Naive thymus-derived CD4-positive, alpha-beta T cell (primary cell): ENCODE data around the gene NCBP2L. TPM values are rescaled to one million over a fixed set of nuclear protein-coding genes. Genes with fewer than 3 reads are reported as not detected.
A peak's percentile ranks its signal among the peaks of the same experiment; 100 is the strongest.

Experiments used
- ATAC-seq: fragments of 150-1000 bp; cut with Tn5 transposase; 2 replicates; pipeline ENCODE4 v1.10.0; 2021; ENCODE audit warnings: mild to moderate bottlenecking, moderate library complexity
- CTCF ChIA-PET: fragments of 350-600 bp; sonication (Branson Sonifier 250); formaldehyde crosslinking; loops from one replicate; lab custom pipeline; 2021; ENCODE audit warnings: antibody characterized with exemption; lab: Charles Lee
- POLR2A ChIA-PET: fragments of 350-600 bp; sonication (Branson Sonifier 250); formaldehyde crosslinking; loops from one replicate; lab custom pipeline; 2021; ENCODE audit warnings: antibody characterized with exemption, inconsistent platforms; lab: Charles Lee
- DNase-seq, 9 donors: peaks; one replicate each; pipeline versions ENCODE4 v3.0.0 to v3.0.0-alpha.2; 2020 to 2022; ENCODE audit warnings: mixed read lengths in 1 of 9
- H3K27ac ChIP-seq: one replicate; pipeline ENCODE4 v1.7.0; 2013; ENCODE audit warnings: mild to moderate bottlenecking, low read depth, low read length, moderate library complexity
- H3K27me3 ChIP-seq, 2 donors: one replicate each; pipeline ENCODE4 v1.7.0; 2013; ENCODE audit warnings: low read length in 2 of 2, mild to moderate bottlenecking in 2 of 2, moderate library complexity in 2 of 2; ENCODE audit not compliant: control insufficient read depth in 2 of 2, insufficient read depth in 2 of 2
- H3K36me3 ChIP-seq, 3 experiments: 1 replicate in 2 of 3; 2 replicates in 1 of 3; pipeline ENCODE4 v1.7.0; 2013; ENCODE audit warnings: low read length in 3 of 3, mild to moderate bottlenecking in 3 of 3, moderate library complexity in 1 of 3; ENCODE audit not compliant: insufficient read depth in 3 of 3, control insufficient read depth in 2 of 3
- H3K4me1 ChIP-seq, 2 donors: one replicate each; pipeline ENCODE4 v1.7.0; 2013; ENCODE audit warnings: low read length in 2 of 2, mild to moderate bottlenecking in 2 of 2, moderate library complexity in 1 of 2; ENCODE audit not compliant: control insufficient read depth in 2 of 2, insufficient read depth in 2 of 2
- H3K4me3 ChIP-seq: 2 replicates; pipeline ENCODE4 v1.7.0; 2013; ENCODE audit warnings: mild to moderate bottlenecking, low read length
- H3K9me3 ChIP-seq, 3 experiments: 1 replicate in 2 of 3; 2 replicates in 1 of 3; pipeline ENCODE4 v1.7.0; 2013; ENCODE audit warnings: low read length in 3 of 3; ENCODE audit not compliant: control insufficient read depth in 2 of 3
- H3K27ac Mint-ChIP-seq, 9 donors: one replicate each; pipeline ENCODE4 v1.8.0; 2020 to 2022; ENCODE audit warnings: mixed read lengths in 9 of 9, mild to moderate bottlenecking in 8 of 9, moderate library complexity in 5 of 9, inconsistent platforms in 2 of 9
- H3K27me3 Mint-ChIP-seq, 5 donors: one replicate each; pipeline ENCODE4 v1.8.0; 2021 to 2022; ENCODE audit warnings: mixed read lengths in 5 of 5, mild to moderate bottlenecking in 1 of 5
- H3K36me3 Mint-ChIP-seq, 5 donors: one replicate each; pipeline ENCODE4 v1.8.0; 2020 to 2022; ENCODE audit warnings: mixed read lengths in 5 of 5, mild to moderate bottlenecking in 3 of 5, inconsistent platforms in 1 of 5
- H3K4me1 Mint-ChIP-seq, 7 donors: one replicate each; pipeline ENCODE4 v1.8.0; 2020 to 2022; ENCODE audit warnings: mixed read lengths in 7 of 7, mild to moderate bottlenecking in 3 of 7, inconsistent platforms in 1 of 7
- H3K4me3 Mint-ChIP-seq, 10 donors: one replicate each; pipeline ENCODE4 v1.8.0; 2020 to 2022; ENCODE audit warnings: mild to moderate bottlenecking in 10 of 10, mixed read lengths in 10 of 10, moderate library complexity in 6 of 10, inconsistent platforms in 2 of 10
- H3K9me3 Mint-ChIP-seq, 11 donors: one replicate each; pipeline ENCODE4 v1.8.0; 2020 to 2022; ENCODE audit warnings: mixed read lengths in 11 of 11, mild to moderate bottlenecking in 4 of 11, inconsistent platforms in 1 of 11, moderate library complexity in 1 of 11
- intact Hi-C, 2 donors: fragments of 100-400 bp; cut with micrococcal nuclease; formaldehyde crosslinking; loops; one replicate each; pipeline ENCODE4 v1.15.1; 2023
- polyA plus RNA-seq, 2 donors: library from polyadenylated mRNA; unstranded; fragments of 300-500 nt; fragmentation: Illumina TruSeq; gene quantifications; one replicate each; pipeline ENCODE4 v1.2.3, GENCODE V29; 2021
- total RNA-seq, 6 experiments: library from RNA in 5 of 6; stranded (reverse) in 5 of 6; gene quantifications; 1 replicate in 5 of 6; 2 replicates in 1 of 6; pipeline ENCODE4 v1.2.3 and lab custom pipeline; 2021 to 2026

NCBP2L gene
- total and polyA plus RNA-seq, 7 experiments from 2014 or later: 0.09 TPM; not detected in 6

DNA sequence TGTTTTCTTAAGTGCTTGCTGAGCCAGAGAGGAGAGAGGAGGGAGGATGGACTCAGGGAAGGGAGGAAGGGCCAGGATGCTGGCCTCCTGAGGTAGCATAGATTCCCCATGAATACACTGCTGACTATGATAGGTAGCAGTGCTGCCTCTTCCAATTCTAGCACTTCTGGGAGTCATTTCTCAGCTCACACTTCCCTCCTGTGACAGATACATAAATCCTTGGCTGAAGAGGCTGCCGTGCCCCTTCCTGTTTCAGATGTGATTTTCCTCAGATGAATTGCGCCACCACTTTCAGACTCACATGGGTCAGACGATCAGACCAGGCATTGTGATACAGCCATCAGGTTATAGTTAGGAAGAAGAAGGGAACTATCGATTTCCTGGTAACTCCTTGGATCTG lies 24.3 kb upstream of the NCBP2L start:
- peaks cover 0 to 35% (median 25%) of the 10 kb centered on the region in 7 donors for H3K4me1 Mint-ChIP-seq
- no peak overlapping the region for H3K27ac ChIP-seq
- H3K9me3 ChIP-seq: no peaks in the 10 kb centered on the region
- intact Hi-C loops: no loop called here
- H3K36me3 ChIP-seq: no peaks in the 10 kb centered on the region
- H3K4me3 ChIP-seq: no peak overlapping the region
- POLR2A ChIA-PET: interaction anchor here (1.1 kb wide), 1 partner anchor 22 kb away, joined by 3 read pairs; the partner anchor contains the start of gene TSC22D3
- DNase-seq: no peak
- no peak overlapping the region for H3K4me3 Mint-ChIP-seq
- CTCF ChIA-PET: interaction anchor here (0.6 kb wide), 1 partner anchor 80 kb away, joined by 3 read pairs; no protein-coding TSS in a partner anchor
- peaks cover 0 to 8% of the 10 kb centered on the region in 2 donors for H3K4me1 ChIP-seq
- no peak for ATAC-seq
- H3K27ac Mint-ChIP-seq: peak overlapping the region in 2 of 9 donors; percentile 36 to 59
- no peaks in the 10 kb centered on the region for H3K9me3 Mint-ChIP-seq
- no peaks in the 10 kb centered on the region for H3K36me3 Mint-ChIP-seq
- no peaks in the 10 kb centered on the region for H3K27me3 Mint-ChIP-seq
- no peaks in the 10 kb centered on the region for H3K27me3 ChIP-seq

DNA sequence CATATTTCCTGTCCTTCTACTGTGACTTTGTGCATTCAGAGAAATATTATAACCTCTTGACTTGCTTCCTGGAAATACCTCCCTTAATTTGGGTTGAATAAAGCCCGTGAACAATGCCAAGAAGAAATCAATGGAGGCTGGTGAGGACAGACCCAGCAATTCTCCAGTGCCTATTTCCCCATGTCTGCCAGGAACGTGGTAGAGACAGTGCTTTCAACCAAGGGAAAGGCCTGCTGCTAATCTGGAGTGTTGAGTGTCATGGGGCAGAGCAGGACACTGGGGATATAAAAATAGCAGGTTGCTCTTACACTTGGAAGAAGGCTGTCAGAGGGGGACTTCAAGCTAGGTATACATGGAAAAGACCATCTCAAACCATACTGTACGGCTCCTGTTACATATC lies 21.8 kb upstream of the NCBP2L start:
- Mint-ChIP-seq H3K27me3 (no peaks in the 10 kb centered on the region), H3K27ac (peak overlapping the region in 5 of 9 donors; percentile 19 to 75 (median 23)), H3K9me3 (no peaks in the 10 kb centered on the region), H3K36me3 (peaks cover 0 to 4% (median 0%) of the 10 kb centered on the region in 5 donors), H3K4me1 (peaks cover 0 to 38% (median 27%) of the 10 kb centered on the region in 7 donors), H3K4me3 (peak overlapping the region in 1 of 10 donors; percentile 37)
- ChIA-PET CTCF (no interaction called here), POLR2A (interaction anchor here (1.6 to 2.0 kb wide), 2 partner anchors 12 to 13 kb away, joined by 4 to 12 read pairs; no protein-coding TSS in a partner anchor)
- Histone ChIP-seq H3K27me3 (no peaks in the 10 kb centered on the region), H3K4me1 (peaks cover 0 to 8% of the 10 kb centered on the region in 2 donors), H3K27ac (no peak overlapping the region), H3K4me3 (no peak overlapping the region), H3K9me3 (no peaks in the 10 kb centered on the region), H3K36me3 (no peaks in the 10 kb centered on the region)
- intact Hi-C loops: no loop called here
- DNase-seq (no peak), ATAC-seq (no peak)

DNA sequence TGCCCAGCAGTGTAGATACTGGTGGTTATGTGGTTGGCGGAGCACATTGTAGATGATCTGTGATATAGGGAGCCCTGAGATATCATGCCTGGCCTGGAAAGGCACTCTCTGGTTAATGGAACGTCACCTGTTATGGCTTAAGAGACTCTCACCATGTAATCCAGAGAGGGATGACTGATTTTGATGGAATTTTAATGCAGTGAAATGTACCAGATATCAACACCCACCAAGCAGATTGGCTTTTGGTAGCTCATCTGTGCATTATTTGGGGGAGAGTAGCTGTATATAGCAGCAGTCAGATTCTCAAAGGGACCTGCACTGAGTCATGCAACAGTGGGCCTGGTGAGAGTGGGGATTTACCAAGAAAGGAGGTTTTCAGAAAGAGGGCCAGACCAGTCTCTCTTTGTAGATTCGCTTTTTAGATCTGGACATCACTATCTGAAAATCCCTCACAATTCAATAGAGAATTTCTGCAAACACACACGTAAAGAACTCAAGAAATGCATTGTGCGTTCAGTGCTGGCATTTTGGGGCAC lies 19.2 kb upstream of the NCBP2L start:
- no peaks in the 10 kb centered on the region for H3K27me3 ChIP-seq
- no peaks in the 10 kb centered on the region for H3K36me3 ChIP-seq
- intact Hi-C loops: no loop called here
- H3K4me1 Mint-ChIP-seq: peaks cover 0 to 32% (median 23%) of the 10 kb centered on the region in 7 donors
- ATAC-seq: no peak
- no peaks in the 10 kb centered on the region for H3K9me3 ChIP-seq
- CTCF ChIA-PET: interaction anchor here (1.3 kb wide), 1 partner anchor 86 kb away, joined by 3 read pairs; no protein-coding TSS in a partner anchor
- no peak for DNase-seq
- H3K27ac ChIP-seq: no peak overlapping the region
- H3K27ac Mint-ChIP-seq: no peak overlapping the region
- no peaks in the 10 kb centered on the region for H3K27me3 Mint-ChIP-seq
- H3K4me3 ChIP-seq: no peak overlapping the region
- H3K4me3 Mint-ChIP-seq: no peak overlapping the region
- peaks cover 0 to 7% (median 0%) of the 10 kb centered on the region in 5 donors for H3K36me3 Mint-ChIP-seq
- H3K9me3 Mint-ChIP-seq: no peaks in the 10 kb centered on the region
- POLR2A ChIA-PET: no interaction called here
- peaks cover 0 to 8% of the 10 kb centered on the region in 2 donors for H3K4me1 ChIP-seq

DNA sequence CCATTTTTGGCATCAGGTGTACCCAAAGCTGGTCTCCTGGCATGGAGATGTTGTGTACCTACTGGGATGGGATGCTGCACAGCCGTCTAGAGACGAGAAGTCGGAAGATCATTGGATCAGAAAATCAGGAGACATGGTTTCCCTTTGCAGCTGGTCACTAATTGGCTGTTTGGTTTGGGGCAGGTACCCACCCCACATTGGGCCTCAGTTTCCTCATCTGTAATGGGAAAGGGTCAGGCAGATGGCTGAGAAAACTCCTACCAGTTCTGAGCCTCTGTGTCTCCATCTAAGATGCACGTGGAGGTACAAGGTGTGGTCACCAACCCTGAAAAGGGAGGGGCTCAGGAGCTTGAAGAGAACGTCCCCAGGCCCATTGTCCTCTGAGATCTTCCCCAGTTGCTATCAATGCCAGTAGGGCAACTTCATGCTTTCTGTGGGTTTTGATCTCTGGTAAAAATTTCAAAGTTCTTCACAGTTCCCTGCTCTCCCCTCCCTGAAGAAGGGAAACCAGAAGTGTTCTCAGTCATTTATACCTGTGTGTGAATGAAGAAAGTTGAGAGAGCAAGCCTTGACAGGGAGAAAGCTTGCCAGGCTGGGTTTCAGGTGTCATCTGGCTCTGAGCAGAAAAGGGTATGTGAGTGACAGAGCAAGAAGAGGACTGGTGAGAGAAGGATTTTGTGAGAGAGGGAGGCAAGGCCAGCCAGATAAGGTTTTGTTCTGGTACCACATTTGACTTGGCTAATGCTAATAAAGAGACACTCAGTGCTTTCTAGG lies 17.0 kb upstream of the NCBP2L start:
- CTCF ChIA-PET: interaction anchor here (1.3 kb wide), 1 partner anchor 14 kb away, joined by 3 read pairs; the partner anchor contains the start of gene TSC22D3
- Mint-ChIP-seq H3K9me3 (no peaks in the 10 kb centered on the region), H3K4me1 (peaks cover 0 to 37% (median 18%) of the 10 kb centered on the region in 7 donors)

DNA sequence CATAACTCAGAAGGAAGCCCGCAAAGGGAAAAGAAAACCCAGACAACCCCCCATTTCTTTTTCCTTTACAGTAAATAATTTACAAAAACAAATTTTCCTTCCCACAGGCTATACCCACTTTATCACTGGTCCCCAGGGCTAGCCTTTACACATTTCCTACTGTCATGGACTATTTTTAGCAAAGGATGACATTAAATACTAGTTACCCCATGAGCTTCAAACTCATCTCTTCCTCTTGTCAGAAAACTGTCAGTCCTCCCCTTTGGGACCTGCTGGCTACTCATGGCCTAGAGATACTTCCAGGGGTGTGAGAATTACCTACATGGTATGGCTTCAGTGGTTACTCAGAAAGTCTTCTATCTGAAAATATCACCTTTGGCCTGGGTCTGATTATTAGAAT lies 13.9 kb upstream of the NCBP2L start:
- peak overlapping the region in 1 of 9 donors; percentile 65 for H3K27ac Mint-ChIP-seq
- no peak overlapping the region for H3K4me3 ChIP-seq
- H3K27me3 Mint-ChIP-seq: peaks cover 0 to 2% (median 0%) of the 10 kb centered on the region in 5 donors
- no peaks in the 10 kb centered on the region for H3K4me1 ChIP-seq
- DNase-seq: no peak
- H3K36me3 ChIP-seq: no peaks in the 10 kb centered on the region
- ChIA-PET CTCF (interaction anchor here (1.2 kb wide), 1 partner anchor 91 kb away, joined by 3 read pairs; no protein-coding TSS in a partner anchor), POLR2A (interaction anchor here (1.1 kb wide), 1 partner anchor 12 kb away, joined by 3 read pairs; the partner anchor contains the start of gene TSC22D3)
- H3K9me3 Mint-ChIP-seq: no peaks in the 10 kb centered on the region
- no peak overlapping the region for H3K27ac ChIP-seq
- no peaks in the 10 kb centered on the region for H3K9me3 ChIP-seq
- H3K4me3 Mint-ChIP-seq: no peak overlapping the region
- no peak for ATAC-seq
- intact Hi-C loops: no loop called here
- H3K27me3 ChIP-seq: no peaks in the 10 kb centered on the region
- H3K36me3 Mint-ChIP-seq: peaks cover 0 to 7% (median 0%) of the 10 kb centered on the region in 5 donors
- H3K4me1 Mint-ChIP-seq: peaks cover 0 to 20% (median 0%) of the 10 kb centered on the region in 7 donors

More for the DNA sequence above, 17.0 kb upstream of the NCBP2L start:
- Histone ChIP-seq H3K4me3 (no peak overlapping the region), H3K36me3 (no peaks in the 10 kb centered on the region), H3K4me1 (peaks cover 0 to 5% of the 10 kb centered on the region in 2 donors), H3K27ac (no peak overlapping the region), H3K9me3 (no peaks in the 10 kb centered on the region), H3K27me3 (no peaks in the 10 kb centered on the region)
- Mint-ChIP-seq H3K27me3 (peaks cover 0 to 2% (median 0%) of the 10 kb centered on the region in 5 donors), H3K4me3 (no peak overlapping the region), H3K36me3 (peaks cover 0 to 7% (median 0%) of the 10 kb centered on the region in 5 donors), H3K27ac (no peak overlapping the region)
- DNase-seq (no peak), ATAC-seq (no peak)
- POLR2A ChIA-PET: interaction anchor here (1.5 kb wide), 1 partner anchor 9 kb away, joined by 6 read pairs; no protein-coding TSS in a partner anchor
- intact Hi-C loops: no loop called here

DNA sequence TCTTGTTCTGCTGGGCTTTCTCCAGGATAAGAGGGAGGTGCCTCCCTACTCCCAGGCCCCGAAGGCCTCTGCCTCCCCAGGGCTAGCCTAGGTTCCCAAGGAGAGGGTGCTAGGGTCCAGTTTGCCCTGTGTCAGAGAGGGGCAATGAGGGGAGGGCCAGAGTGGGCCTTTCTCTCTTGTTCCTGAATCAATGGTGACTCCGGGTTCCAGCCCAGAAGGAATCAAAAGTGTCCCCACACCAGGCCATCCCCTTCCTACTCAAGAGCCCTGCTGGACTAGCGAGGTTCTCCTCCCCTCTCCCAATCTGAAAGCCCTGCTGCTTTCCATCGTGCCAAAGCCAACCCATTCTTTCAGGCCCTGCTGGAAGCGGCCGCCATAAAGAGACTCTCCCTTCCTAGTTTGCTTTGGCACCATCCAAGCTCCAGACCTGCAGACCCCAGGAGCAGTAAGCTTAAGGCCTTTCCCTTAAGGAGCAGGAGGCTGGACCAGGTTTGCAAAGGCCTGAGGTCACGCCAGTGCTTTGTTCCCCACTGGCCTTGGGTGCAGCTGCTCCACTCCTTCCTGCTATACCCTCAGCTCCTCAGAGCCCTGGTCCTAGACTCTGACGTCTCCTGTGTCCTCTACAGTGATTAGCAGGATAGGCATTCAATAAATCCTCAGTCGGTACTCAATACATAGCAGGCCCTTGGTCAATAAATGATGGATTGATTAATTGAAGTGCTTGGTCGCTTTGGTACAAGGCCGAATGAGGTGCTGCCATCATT lies 12.5 kb upstream of the NCBP2L start:
- H3K4me3 ChIP-seq: no peak overlapping the region
- H3K4me3 Mint-ChIP-seq: no peak overlapping the region
- CTCF ChIA-PET: no interaction called here
- H3K27me3 Mint-ChIP-seq: peaks cover 0 to 4% (median 0%) of the 10 kb centered on the region in 5 donors
- POLR2A ChIA-PET: interaction anchor here (0.6 kb wide), 1 partner anchor 21 kb away, joined by 4 read pairs; no protein-coding TSS in a partner anchor
- no peaks in the 10 kb centered on the region for H3K4me1 ChIP-seq
- DNase-seq (no peak), ATAC-seq (no peak)
- no peak overlapping the region for H3K27ac ChIP-seq
- no peaks in the 10 kb centered on the region for H3K36me3 ChIP-seq
- H3K4me1 Mint-ChIP-seq: peaks cover 0 to 20% (median 2%) of the 10 kb centered on the region in 7 donors
- no peak overlapping the region for H3K27ac Mint-ChIP-seq
- no peaks in the 10 kb centered on the region for H3K9me3 ChIP-seq
- peaks cover 0 to 3% (median 0%) of the 10 kb centered on the region in 5 donors for H3K36me3 Mint-ChIP-seq
- H3K27me3 ChIP-seq: no peaks in the 10 kb centered on the region
- intact Hi-C loops: no loop called here
- H3K9me3 Mint-ChIP-seq: no peaks in the 10 kb centered on the region
